Choroid plexus epithelial cell (primary cell): ENCODE results near the gene MKLN1.
A peak's percentile ranks its signal among the peaks of the same experiment; 100 is the strongest.
"Not testable (repeated sequence)": the region's sequence is repeated elsewhere in the genome, so short reads cannot be mapped to it uniquely, and the experiment has no call there.

Experiments
- DNase-seq: peaks from one replicate; pipeline ENCODE4 v3.0.0-alpha.2; 2010; ENCODE audit warnings: low read depth
- H3K4me3 ChIP-seq: 2 replicates; pipeline ENCODE4 v1.5.1; 2011; ENCODE audit warnings: low read depth, mild to moderate bottlenecking, control low read depth, low read length, moderate library complexity
- TF ChIP-seq, protein P1 (sequence below): conservative IDR thresholded peaks from 2 replicates; pipeline ENCODE4 v1.5.1; 2011; ENCODE audit warnings: low read depth, mild to moderate bottlenecking, control low read depth, inconsistent platforms, low read length, moderate library complexity

Gene MKLN1

GRCh38 chr7:131300572-131301466 is 26.9 kb upstream of the MKLN1 start:
- peak; percentile 33 for DNase-seq
- no peak overlapping the region for H3K4me3 ChIP-seq
- TF ChIP-seq, protein P1, sequence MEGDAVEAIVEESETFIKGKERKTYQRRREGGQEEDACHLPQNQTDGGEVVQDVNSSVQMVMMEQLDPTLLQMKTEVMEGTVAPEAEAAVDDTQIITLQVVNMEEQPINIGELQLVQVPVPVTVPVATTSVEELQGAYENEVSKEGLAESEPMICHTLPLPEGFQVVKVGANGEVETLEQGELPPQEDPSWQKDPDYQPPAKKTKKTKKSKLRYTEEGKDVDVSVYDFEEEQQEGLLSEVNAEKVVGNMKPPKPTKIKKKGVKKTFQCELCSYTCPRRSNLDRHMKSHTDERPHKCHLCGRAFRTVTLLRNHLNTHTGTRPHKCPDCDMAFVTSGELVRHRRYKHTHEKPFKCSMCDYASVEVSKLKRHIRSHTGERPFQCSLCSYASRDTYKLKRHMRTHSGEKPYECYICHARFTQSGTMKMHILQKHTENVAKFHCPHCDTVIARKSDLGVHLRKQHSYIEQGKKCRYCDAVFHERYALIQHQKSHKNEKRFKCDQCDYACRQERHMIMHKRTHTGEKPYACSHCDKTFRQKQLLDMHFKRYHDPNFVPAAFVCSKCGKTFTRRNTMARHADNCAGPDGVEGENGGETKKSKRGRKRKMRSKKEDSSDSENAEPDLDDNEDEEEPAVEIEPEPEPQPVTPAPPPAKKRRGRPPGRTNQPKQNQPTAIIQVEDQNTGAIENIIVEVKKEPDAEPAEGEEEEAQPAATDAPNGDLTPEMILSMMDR, result no peak

GRCh38 chr7:131302446-131302845 is 25.2 kb upstream of the MKLN1 start:
- no peak for DNase-seq
- TF ChIP-seq, protein P1, result no peak
- no peak overlapping the region for H3K4me3 ChIP-seq

GRCh38 chr7:131302876-131303707 is 24.6 kb upstream of the MKLN1 start:
- DNase-seq, result peak; percentile 61
- TF ChIP-seq, protein P1, result peak; percentile 82
- no peak overlapping the region for H3K4me3 ChIP-seq

DNA sequence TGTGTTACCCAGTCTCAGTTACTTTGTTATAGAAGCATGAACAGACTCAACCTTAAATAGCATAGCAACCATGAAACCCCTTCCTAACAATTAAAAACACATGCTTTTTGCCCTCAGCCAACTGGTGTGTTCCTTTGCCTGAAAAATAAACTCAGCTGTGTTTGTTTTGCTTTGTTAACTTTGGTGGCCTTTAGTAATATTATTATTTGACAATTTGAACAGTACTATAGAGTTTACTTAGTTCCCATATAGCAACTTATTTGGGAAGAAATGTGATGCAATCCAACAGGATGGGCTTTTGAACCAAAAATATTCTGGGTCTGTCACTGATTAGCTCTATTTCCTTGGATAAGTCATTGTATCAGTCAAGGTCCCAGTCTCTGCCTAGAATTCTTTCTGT is 22.5 kb upstream of the MKLN1 start:
- DNase-seq, result no peak
- H3K4me3 ChIP-seq, result no peak overlapping the region
- TF ChIP-seq, protein P1, result no peak

DNA sequence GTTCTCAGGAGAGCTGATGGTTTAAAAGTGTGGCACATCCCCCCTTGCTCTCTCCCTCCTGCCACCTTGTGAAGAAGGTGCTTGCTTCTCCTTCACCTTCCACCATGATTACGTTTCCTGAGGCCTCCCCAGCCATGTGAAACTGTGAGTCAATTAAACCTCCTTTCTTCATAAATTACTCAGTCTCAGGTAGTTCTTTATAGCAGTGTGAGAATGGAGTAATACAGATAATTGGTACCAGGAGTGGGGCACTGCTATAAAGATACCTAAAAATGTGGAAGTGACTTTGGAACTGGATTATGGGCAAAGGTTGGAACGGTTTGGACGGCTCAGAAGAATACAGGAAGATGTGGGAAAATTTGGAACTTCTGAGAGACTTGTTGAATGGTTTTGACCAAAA is 21.6 kb upstream of the MKLN1 start:
- DNase-seq, H3K4me3 ChIP-seq: not testable (repeated sequence)

DNA sequence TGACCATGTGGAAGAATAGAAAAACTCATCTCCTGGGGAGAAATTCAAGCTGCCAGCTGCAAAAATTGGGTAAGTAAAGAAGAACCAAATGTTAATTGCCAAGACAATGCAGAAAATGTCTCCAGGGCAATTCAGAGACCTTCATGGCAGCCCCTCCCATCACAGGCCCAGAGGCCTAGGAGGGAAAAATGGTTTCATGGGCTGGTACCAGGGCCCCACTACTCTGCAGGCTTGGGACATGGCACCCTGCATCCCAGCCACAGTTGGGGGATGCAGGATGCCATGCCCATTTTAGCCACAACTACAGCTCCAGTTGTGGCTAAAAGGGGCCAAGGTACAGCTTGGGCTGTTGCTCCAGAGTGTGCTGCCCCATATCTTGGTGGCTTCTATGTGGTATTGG is 20.9 kb upstream of the MKLN1 start:
- TF ChIP-seq, protein P1, result no peak
- H3K4me3 ChIP-seq, result no peak overlapping the region
- DNase-seq, result no peak

DNA sequence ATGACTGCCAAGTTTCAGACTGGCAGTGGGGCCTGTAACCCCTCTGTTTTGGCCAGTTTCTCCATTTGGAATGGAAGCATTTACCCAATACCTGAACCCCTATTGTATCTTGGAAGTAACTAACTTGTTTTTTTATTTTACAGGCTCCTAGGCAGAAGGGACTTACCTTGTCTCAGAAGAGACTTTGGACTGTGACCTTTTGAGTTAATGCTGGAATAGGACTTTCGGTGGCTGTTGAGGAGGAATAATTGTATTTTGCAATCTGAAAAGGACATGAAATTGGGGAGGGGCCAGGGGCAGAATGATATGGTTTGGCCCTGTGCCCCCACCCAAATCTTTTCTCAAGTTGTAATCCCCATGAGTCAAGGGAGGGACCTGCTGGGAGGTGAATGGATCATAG is 20.0 kb upstream of the MKLN1 start:
- no peak for DNase-seq
- TF ChIP-seq, protein P1, result no peak
- H3K4me3 ChIP-seq, result no peak overlapping the region
